Measurements from ENCODE around the gene OSBP2. TPM values are rescaled to one million over a fixed set of nuclear protein-coding genes. Genes with fewer than 3 reads are reported as not detected.
A peak's percentile ranks its signal among the peaks of the same experiment; 100 is the strongest.

Gene OSBP2
- total RNA-seq, 2 donors from 2014 or later, result 6.8 to 11.1 TPM

GRCh38 chr22:30803679-30804078 is 109.0 kb downstream of the OSBP2 start:
- Histone ChIP-seq H3K4me3 (ENCODE audit: low read length) (no peak overlapping the region), H3K9me3 (ENCODE audit: control insufficient read depth, low read length) (no peaks in the 10 kb centered on the region), H3K9ac (ENCODE audit: extremely low read depth, low read length, poor library complexity, severe bottlenecking) (no peak overlapping the region), H3K4me1 (ENCODE audit: control insufficient read depth, insufficient read depth, low read length) (no peaks in the 10 kb centered on the region), H3K36me3 (ENCODE audit: control insufficient read depth, insufficient read depth, low read length) (no peaks in the 10 kb centered on the region), H3K27ac (ENCODE audit: low read depth, low read length) (no peak overlapping the region), H3K27me3 (ENCODE audit: control insufficient read depth, insufficient read depth, low read length, poor library complexity, severe bottlenecking) (peaks cover 56% of the 10 kb centered on the region)
- Mint-ChIP-seq H3K9me3 (no peaks in the 10 kb centered on the region), H3K4me3 (no peak overlapping the region), H3K36me3 (ENCODE audit: low read depth) (no peaks in the 10 kb centered on the region), H3K27ac (no peak overlapping the region), H3K4me1 (no peaks in the 10 kb centered on the region), H3K27me3 (ENCODE audit: insufficient read depth) (peaks cover 53% of the 10 kb centered on the region)
- no peak for DNase-seq
- WGBS, 2 experiments (ENCODE audit: insufficient coverage in 1 of 2, insufficient read length in 1 of 2), result 82% methylated on average over 5 of the region's 5 CpGs; no CpG with 5 or more reads in 1 of the 2 experiments
- no peak for TF ChIP-seq CTCF (conservative IDR thresholded peaks at IDR 0.05)

GRCh38 chr22:30804626-30805025 is 110.0 kb downstream of the OSBP2 start:
- TF ChIP-seq CTCF (conservative IDR thresholded peaks at IDR 0.05), result no peak
- Mint-ChIP-seq H3K36me3 (ENCODE audit: low read depth) (no peaks in the 10 kb centered on the region), H3K27ac (no peak overlapping the region), H3K4me3 (no peak overlapping the region), H3K9me3 (no peaks in the 10 kb centered on the region), H3K27me3 (ENCODE audit: insufficient read depth) (peaks cover 51% of the 10 kb centered on the region), H3K4me1 (no peaks in the 10 kb centered on the region)
- H3K27ac ChIP-seq (ENCODE audit: low read depth, low read length), result no peak overlapping the region
- H3K27me3 ChIP-seq (ENCODE audit: control insufficient read depth, insufficient read depth, low read length, poor library complexity, severe bottlenecking), result peaks cover 52% of the 10 kb centered on the region
- H3K4me1 ChIP-seq (ENCODE audit: control insufficient read depth, insufficient read depth, low read length), result no peaks in the 10 kb centered on the region
- H3K9me3 ChIP-seq (ENCODE audit: control insufficient read depth, low read length), result no peaks in the 10 kb centered on the region
- no peaks in the 10 kb centered on the region for H3K36me3 ChIP-seq (ENCODE audit: control insufficient read depth, insufficient read depth, low read length)
- WGBS, 2 experiments (ENCODE audit: insufficient coverage in 1 of 2, insufficient read length in 1 of 2), result 70 to 87% methylated on average over 2 to 5 of the region's 5 CpGs
- H3K9ac ChIP-seq (ENCODE audit: extremely low read depth, low read length, poor library complexity, severe bottlenecking), result no peak overlapping the region
- H3K4me3 ChIP-seq (ENCODE audit: low read length), result no peak overlapping the region
- DNase-seq, result no peak

GRCh38 chr22:30806391-30806861 is 111.8 kb downstream of the OSBP2 start:
- Histone ChIP-seq H3K27me3 (ENCODE audit: control insufficient read depth, insufficient read depth, low read length, poor library complexity, severe bottlenecking) (peaks cover 34% of the 10 kb centered on the region), H3K4me1 (ENCODE audit: control insufficient read depth, insufficient read depth, low read length) (no peaks in the 10 kb centered on the region), H3K9ac (ENCODE audit: extremely low read depth, low read length, poor library complexity, severe bottlenecking) (no peak overlapping the region), H3K9me3 (ENCODE audit: control insufficient read depth, low read length) (no peaks in the 10 kb centered on the region), H3K4me3 (ENCODE audit: low read length) (no peak overlapping the region), H3K36me3 (ENCODE audit: control insufficient read depth, insufficient read depth, low read length) (no peaks in the 10 kb centered on the region), H3K27ac (ENCODE audit: low read depth, low read length) (no peak overlapping the region)
- peaks cover 33% of the 10 kb centered on the region for H3K27me3 Mint-ChIP-seq (ENCODE audit: insufficient read depth)
- no peak overlapping the region for H3K4me3 Mint-ChIP-seq
- no peak for TF ChIP-seq CTCF (conservative IDR thresholded peaks at IDR 0.05)
- H3K4me1 Mint-ChIP-seq, result no peaks in the 10 kb centered on the region
- peak; percentile 84 for DNase-seq
- H3K27ac Mint-ChIP-seq, result no peak overlapping the region
- no peaks in the 10 kb centered on the region for H3K36me3 Mint-ChIP-seq (ENCODE audit: low read depth)
- 58% methylated on average over 3 of the region's 3 CpGs; no CpG with 5 or more reads in 1 of the 2 experiments for whole genome bisulfite sequencing, 2 experiments (ENCODE audit: insufficient coverage in 1 of 2, insufficient read length in 1 of 2)
- no peaks in the 10 kb centered on the region for H3K9me3 Mint-ChIP-seq
